OCI-LY1 (cell line): ENCODE data around the gene CACNA1E.

Experiments used
- EZH2 ChIP-seq: fragments of 200-600 bp; sonication (generic), shearing (Covaris generic); IDR thresholded peaks from 2 replicates; pipeline ENCODE4 v1.8.0; 2017; ENCODE audit warnings: borderline replicate concordance, mixed run types, mild to moderate bottlenecking, antibody characterized with exemption, low read length, moderate library complexity, mixed read lengths
- TF ChIP-seq, protein P1 (sequence below): fragments of 200-600 bp; sonication (generic), shearing (Covaris generic); IDR thresholded peaks from 2 replicates; pipeline ENCODE4 v1.5.1; 2017; ENCODE audit warnings: mild to moderate bottlenecking, antibody characterized with exemption, low read length, moderate library complexity, mixed read lengths

DNA sequence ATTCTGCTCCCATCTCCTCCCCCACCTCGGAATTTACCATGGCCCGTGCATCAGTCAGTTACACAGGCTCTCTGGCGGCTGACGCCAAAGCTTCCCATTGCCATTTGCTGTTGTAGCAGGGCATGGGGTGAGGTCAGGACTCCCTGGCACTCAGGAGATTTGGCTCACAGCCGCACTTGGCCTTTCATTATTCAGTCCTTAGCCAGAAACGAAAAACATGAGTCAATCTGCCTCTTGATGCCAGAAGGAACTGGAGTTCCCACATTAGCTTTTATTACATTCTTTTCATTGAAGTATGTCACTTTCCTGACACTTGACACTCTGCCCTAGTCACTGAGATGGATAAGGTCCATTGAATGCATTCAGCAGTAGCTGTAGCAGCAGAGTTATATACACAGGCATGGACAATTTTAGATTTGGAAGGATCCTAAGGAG is 260.6 kb downstream of the CACNA1E start:
- TF ChIP-seq EZH2 = no peak
- TF ChIP-seq, protein P1, sequence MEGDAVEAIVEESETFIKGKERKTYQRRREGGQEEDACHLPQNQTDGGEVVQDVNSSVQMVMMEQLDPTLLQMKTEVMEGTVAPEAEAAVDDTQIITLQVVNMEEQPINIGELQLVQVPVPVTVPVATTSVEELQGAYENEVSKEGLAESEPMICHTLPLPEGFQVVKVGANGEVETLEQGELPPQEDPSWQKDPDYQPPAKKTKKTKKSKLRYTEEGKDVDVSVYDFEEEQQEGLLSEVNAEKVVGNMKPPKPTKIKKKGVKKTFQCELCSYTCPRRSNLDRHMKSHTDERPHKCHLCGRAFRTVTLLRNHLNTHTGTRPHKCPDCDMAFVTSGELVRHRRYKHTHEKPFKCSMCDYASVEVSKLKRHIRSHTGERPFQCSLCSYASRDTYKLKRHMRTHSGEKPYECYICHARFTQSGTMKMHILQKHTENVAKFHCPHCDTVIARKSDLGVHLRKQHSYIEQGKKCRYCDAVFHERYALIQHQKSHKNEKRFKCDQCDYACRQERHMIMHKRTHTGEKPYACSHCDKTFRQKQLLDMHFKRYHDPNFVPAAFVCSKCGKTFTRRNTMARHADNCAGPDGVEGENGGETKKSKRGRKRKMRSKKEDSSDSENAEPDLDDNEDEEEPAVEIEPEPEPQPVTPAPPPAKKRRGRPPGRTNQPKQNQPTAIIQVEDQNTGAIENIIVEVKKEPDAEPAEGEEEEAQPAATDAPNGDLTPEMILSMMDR = no peak
